IPS-NIHi11 (cell line): Measurements from ENCODE around the gene TBC1D22A.

Experiments
- DNase-seq: peaks from one replicate; pipeline ENCODE4 v3.0.0; 2012; ENCODE audit warnings: mixed read lengths, low spot score

TBC1D22A gene

DNA sequence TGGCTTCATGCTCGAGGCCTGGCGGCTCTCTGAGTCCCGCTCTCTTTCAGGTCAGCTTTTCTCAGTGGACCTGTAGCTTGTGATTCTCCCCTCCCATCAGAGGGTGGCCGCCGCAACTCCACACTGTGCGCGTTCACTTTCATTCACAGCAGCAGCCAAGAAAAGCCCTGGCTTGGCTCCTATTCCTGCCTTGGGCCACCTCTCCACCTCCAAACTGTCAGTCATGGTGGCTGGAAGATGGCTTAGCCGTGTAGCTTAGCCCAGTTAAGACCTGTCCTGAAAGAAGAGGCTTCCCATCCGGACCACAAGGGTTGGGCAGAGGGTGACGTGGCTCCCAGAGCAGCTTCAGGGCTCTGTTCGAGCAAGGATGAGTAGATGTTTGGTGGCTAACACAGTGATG, 125.5 kb downstream of the TBC1D22A start:
- no peak for DNase-seq

DNA sequence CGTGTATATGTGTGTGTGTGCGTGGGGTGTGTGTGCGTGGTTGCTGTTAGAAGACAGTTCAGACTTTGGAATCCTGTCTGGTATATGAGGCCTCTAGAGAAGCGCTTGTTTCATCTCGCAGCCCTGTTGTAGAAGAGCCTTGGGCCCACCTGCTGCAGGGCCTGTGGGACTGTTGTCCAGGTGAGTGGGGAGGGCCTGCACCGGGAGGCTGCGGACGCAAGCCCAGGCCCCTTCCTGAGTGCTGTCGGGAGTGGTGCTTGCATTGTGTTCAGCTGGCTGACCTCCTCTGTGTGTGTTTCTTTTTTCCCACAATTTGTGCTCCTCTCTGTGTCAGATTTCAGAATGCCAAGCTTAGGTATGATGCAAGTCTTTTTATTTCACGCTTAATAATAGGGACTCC, 128.4 kb downstream of the TBC1D22A start:
- DNase-seq, result no peak

DNA sequence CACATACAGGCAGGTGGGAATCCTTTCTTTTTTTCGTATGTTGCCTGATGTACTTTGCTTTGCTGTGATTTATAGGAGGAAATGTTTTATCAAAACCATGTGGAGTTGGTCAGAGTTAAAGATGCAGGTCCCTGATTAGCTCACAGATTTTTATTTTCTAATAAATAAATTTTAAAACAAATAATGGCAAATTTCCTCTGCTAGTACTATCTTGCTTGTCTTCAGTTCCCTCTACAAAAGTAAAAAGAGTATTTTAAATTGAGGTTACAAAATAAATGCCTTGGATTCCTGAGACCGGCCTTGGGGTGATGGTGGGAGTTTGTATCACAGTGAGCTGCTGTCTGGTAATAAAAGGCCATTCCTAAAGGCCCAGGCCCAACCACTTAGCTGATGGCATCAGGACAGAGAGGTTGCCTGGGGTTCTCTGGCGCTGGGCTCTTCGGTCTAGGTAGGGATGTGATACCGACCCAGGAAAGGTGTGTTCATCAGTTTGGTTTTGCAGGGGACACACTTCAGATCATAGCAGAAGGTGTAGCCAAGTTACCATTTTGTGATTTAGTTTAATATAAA, 129.0 kb downstream of the TBC1D22A start:
- DNase-seq, result no peak

DNA sequence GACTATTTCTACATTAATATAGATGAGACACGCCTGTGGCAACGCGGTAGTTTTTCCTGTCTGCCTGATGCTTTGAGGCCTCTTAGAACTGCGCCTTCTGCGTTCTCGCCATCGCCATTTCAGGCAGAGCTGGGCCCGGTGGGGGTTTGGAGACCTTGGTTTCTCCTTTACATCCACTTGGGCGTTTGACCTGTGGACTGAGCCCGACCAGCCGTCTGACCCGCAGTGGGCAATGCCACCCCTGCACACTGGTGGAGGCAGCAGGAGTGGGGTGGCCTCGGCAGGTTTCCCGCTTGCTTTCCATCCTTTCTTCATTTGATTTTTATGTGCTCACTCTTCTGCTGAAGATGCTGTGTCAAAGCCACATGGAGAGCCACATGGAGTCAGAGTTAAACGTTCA, 130.4 kb downstream of the TBC1D22A start:
- no peak for DNase-seq

DNA sequence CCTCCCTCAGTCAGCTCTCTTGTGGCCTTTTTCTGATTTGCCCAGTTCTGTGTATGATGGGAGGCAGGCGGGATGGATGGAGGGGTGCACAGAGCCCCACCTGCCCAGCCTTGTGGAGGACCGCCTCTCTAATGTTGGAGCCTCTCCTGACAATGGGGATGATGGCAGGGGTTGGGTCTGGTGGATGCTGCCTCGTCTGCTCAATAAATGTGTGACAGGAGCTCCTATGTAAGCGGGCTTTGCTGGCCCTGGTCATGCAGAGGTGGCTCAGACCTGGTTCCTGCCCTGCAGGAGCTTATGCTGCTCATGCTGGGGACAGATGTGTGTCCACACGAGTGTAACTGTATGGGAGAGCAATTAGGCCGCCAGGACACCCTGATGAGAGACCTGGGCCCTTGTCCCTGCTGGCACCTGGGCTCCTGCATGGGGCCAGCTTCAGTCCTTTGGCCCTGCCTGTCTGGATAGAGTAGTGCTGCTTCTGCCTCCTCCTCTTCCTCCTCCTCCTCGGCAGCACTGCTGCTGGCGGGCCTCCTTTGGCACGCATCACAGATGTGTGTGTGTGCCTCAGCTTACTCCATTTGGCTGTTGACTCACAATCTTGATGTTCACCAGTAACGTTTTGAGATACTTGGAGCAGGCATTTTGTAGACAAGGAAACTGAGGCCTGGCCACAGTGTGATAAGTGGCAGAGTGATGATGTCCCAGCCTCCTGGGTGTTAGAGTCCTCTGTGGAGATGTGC, 131.0 kb downstream of the TBC1D22A start:
- no peak for DNase-seq

DNA sequence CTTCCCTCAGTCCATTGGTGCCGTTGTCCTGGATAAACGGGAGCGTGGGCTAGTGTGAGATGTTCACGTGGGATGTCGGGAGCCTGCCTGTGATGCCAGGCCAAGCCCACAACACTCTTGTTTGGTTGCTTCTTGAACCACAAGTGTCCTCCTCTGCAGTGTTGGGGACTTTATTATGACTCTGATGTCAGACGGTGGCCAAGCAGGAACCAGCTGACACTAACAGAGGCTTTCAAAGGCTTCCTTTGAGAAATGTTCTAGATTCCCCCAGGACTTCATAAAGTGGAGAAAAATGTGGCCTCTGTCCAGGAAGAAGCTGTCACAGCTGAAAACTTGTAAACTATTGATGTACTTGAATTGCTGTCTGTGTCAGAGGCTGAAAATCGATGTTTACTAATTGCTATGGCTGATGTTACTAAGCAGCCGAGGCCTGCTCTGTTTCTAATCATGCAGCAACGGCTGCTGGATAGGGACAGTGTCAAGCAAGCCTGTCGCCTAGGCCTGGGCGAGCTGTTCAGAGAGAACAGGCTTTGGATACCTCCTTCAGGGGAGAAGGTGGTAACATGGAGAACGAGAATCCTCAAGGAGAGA, 131.7 kb downstream of the TBC1D22A start:
- DNase-seq, result no peak

DNA sequence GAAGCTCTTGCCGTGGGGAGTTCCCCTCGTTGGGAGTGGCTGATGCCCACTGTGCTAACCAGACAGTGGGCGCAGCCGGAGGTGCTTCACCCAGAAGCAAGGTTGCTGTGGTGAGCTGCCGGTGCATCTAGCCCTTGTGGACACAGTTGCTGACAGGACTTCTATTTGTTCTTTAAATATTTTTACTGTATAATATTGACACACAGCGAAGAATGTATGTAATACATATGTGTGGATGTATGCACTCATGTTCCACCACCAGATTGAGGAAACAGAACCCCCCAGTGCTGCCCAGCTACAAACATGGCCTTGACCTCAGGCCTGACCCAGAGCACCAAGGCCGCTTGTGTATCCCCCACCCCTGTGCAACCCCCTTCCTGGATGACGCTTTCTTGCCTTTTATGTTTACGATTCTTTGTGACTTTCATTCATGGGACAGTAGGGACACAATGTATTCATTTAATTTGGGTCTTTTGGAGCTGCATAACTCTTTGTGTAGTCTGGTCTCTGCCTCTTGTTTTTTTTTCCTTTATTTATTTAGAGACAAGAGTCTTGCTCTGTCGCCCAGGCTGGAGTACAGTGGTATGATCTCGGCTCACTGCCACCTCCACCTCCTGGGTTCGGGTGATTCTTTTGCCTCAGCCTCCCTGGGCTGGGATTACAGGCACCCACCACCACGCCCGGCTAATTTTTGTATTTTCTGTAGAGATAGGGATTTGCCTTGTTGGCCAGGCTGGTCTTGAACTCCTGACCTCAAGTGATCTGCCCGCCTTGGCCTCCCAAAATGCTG, 132.6 kb downstream of the TBC1D22A start:
- DNase-seq, result no peak

DNA sequence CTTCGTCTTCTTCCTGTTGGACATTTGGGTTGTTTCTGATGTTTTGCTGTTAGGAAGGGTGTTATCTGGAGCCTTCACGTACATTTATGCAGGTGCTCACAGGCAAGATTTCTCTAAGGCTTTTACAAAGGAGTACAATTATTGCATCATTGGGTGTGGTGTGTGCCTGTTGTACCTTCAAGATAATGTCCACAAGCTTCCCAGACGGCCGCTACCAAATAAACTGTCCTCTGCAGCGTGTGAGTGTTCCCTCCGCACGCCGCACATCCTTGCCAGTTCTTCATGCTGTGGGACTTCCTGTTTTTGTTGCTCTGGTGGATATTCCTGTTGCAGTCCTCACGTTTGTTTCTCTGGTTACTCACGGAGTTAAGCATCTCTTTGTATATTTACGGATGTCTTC, 133.3 kb downstream of the TBC1D22A start:
- DNase-seq, result no peak

DNA sequence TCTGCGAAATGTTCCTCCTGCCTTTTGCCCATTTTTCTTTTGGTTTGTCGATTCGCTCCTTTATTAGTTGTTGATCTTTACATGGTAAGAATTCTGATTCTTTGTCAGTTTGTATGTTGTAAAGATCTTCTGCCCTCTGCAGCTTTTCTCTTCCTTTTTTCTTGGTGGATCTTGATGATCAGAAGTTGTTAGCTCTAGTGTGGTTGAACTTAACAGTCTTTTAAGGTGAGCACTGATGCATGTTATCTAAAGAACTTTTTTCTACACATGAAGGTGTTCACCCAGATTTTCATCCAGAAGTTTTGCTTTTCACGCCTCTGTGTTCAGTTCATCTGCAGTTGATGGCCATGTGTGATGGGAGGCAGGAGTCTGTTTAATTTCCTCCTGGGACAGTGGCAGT, 133.7 kb downstream of the TBC1D22A start:
- no peak for DNase-seq

DNA sequence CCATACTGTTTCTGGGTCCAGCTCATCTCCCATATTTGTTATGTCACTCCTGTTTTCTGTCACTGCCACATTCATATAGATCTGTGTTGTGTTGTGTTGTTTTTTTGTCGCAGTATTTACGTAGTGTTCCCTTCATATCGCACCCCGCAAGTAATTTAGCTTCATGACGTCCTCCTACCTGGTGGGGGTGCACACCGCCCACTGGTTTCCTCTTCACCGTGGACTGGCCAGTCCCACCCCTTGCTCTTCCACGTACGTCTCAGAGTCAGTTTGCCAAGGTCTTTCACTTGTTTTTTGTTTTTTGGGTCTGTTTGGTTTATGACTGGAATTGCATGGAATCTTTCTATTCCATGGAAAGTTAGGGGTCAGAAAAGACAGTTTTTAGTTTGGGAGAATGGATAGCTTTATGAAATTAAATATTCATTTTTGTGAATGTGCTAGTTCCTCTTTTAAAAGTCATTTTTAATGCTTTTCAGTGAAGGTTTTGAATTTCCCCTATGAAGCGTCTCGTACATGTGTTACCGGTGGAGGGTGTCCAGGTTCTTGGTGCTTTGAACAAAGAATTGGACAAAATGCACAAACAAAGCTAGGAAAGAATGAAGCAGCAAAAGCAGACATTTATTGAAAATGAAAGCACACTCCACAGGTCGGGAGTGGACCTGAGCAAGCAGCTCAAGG, 134.3 kb downstream of the TBC1D22A start:
- DNase-seq, result no peak

DNA sequence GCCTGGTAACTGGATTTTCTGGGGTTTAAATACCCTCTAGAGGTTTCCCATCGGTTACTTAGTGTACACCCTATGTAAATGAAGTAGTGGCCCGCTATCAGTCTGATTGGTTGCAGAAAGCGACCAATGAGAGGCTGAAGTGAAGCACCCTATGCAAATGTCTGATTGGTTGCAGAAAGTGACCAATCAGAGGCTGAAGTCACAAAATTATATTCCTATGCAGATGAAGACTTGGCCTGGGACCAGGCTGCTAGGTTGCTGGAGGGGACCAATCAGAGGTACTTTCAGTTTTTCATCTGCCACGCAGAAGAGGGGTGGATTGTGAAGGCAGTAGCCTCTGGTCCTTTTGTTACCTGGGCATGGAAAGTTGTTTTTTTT, 134.8 kb downstream of the TBC1D22A start:
- no peak for DNase-seq

DNA sequence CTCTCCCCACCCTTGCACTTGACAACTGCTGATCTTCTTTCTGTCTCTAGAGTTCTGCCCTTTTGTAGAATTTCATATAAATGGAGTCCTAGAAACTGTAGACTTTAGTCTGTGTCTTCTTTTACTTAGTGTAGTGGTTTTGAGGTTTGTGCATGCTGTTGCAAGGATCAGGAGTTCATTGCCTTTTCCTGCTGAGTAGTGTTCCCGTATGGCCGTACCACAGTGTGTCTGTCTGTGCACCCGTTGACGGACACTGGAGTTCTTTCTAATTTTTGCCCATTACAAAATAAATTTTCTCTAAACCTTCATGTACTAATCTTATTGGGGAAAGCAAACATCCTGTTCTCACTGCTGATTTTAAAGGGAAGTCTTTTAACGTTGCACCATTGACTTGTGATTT, 138.1 kb downstream of the TBC1D22A start:
- DNase-seq, result no peak

DNA sequence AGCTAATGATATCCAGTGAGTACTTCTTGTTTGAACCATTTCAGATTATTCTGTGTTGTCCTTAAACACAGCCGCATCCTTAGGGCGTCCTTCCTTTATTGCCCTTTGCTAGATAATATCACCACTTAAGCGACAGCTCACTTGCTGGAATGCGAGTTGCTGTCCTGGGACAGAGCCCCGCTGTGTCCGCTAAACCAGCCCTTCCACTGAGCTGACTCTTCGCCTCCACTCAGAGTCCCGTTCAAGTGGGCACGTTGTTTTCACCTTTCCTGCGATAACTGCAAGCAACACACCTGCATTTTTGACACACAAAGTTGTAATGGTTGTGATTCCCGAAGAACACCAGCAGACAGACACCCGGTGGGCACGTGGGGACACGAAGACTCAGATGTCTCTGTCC, 140.0 kb downstream of the TBC1D22A start:
- no peak for DNase-seq

DNA sequence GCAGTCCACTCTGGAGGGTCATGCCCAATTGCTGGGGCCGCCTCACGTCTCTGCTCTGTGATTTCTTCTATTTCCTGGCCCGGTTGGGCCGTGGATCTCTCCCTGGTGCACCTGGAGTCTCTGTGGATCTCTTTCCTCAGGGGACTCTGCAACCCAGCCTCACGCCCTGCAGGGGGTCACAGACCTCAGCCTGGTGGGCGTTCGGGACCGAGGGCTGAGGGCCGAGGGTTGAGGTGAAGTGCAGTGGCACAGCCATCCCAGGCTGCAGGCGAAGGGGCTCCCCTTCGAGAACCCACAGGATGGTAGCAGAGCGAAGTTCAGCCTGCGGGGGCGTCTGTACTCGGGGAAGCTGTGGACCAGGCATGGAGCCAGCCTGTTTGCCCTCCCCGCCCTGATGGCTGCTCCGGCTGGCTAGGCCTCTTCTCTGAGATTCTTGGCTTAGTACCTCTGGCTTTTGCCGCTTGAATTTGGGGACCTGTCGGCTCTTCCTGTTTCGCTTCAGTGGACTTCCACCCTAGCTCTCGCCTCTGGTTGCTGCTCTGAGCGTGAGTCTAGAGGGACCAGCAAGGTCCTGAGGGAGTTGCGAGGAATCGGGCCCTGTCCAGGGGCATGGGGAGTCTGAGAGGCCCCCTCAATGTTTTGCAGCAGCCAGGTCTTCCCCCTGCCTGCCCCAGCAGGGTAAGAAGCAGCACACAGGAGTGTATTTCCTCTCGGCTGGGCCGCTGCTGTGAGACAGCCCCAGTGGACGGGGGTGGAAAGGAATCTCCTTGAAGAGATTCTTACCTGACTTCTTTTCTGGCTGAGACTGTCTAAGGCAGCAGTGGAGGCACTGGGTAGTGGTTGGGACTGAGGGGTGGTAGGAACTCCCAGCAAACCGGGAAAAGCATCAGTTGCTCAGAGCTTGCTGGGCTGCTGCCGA, 140.8 kb downstream of the TBC1D22A start:
- DNase-seq, result peak; percentile 63

DNA sequence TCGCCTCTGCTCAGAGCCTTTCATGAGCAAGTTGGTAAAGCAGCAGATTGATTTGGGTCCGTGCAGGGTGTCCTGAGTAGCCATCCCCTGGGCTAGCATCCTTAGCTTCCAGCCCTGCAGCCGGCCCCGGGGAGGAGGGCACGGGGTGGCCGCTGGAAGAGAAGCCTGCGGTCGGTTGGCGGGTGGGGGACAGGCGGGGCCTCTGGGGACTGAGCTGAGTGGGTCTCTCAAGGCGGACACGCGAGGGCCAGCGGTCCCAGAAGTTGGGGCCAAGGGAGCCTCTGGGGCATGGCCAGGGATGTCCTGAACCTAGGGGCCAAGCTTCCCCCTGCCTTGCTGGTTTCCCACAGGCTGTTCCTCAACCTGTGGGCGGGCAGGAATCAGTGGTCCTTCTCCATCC, 143.0 kb downstream of the TBC1D22A start:
- no peak for DNase-seq

DNA sequence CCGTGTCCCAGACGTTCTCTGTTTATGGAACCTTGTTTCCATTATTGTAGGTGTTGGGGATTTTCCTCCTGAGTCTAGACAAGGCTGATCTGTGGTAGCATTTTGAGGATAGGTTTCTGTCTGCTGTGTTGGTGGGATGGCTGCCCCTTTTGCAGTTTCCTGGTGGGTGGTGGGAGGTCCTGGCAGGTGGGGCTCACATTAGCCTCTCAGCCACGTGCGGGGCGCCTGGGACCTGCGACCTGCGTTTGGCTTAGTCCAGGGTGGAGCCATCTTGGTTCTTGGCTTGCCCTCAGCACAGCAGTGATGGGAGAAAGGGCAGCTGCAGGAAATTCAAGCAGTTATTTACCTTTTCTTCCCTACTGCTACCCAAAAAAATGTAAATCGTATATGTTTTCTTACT, 143.4 kb downstream of the TBC1D22A start:
- no peak for DNase-seq

DNA sequence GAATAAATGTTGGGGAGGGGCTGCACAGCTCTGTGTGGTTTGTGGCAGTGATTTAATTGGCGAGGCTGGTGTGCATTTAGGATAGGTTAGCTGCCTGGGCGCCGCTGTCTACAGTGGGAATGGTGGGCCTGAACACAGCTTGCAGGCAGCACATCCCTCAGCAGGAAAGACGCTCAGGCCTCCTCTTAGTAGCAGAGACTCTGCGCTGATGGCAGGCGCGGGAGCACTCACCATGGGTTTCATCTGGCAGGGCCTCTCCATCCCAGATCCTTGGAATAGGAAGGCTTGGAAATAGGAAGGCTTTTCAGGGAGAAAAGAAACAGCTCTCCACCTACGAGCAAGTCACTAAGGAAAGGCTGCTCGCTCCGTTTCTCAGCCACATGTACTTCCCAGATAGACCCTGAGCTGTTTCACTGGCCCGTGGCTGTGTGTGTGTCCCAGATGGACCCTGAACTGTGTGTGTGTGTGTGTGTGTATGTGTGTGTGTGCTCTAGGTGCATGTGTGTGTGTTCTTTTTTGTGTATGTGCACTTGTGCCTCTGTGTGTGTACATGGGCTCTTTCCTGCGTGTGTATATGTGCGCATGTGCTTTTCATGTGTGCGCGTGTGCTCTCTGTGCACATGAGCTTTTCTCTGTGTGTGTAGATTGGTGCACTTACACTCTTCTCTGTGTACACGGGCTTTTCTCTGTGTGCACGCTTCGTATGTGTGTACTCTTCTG, 144.0 kb downstream of the TBC1D22A start:
- no peak for DNase-seq

DNA sequence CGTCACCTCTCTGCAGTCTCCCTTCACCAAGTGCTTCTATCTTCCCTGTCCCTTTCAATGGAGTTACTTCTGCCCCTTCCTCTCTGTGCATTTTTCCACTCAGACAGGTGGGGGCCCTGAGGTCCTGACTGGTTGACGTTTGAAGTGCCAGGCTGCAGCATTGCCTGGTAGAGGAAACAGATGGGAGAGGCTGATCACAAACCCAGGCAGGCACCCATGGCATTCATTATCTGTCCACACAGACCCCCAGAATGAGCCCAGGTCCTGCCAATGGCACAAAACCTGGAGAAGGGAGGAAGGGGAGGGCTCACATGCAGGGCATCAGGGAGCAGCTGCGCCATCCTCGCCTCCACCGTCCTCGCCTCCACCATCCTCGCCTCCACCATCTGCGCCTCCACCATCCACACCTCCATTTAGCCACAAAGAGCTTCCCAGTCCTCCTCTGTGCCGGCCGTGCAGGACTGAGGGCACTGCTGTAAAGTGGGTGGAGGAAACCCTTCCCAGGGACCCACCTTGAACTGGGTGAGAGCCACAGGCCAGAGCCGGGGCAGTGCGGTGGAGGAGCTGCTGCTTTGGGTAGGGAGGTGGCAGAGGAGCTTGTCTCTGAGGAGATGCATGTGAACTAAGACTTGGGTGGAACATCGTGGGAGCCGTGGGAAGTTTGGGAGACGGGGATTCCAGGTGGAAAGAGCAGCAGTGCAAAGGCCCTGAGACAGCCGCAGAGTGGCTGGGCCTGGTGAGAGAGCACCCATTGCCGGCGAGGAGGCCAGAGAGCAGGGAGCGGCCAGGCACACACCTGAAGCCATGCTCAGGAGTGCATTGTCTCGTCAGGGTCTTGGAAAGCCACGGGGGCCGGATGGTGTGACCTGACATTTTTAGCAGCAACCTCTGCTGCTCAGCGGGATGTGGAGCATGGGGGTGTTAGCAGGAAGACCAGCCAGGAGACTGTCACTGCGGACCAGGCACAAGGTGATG, 145.1 kb downstream of the TBC1D22A start:
- no peak for DNase-seq

DNA sequence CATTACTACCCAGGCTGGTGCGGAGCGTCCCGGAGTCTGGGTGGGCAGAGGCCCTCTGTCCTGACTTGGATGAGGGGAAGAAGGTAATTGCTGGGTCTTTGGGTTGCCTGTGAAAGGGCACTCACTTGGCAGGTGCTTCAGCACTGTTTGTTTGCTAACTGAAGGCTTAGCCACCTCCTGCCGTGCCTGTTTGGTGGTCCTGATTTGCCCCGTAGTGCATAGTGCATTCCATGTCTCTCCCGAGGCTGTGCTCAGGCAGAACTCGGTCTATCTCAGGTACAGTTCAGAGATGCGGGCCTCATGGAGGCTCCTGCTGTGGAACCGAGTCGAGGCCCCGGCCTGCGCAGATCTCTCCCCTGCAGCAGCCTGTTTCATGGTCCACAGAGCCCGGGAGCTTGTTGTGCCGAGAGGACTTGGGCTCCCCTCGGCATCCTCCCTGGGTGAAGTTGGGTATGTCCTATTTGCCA, 146.2 kb downstream of the TBC1D22A start:
- DNase-seq, result peak; percentile 37
